ENCODE results near the gene RPLP2.

The RPLP2 gene

GRCh38 chr11:763549-764321 is 46.0 kb upstream of the RPLP2 start:
- Histone ChIP-seq H3K23ac (ENCODE audit: low read length) (no peak overlapping the region), H3K27ac (ENCODE audit: low read depth, low read length) (no peak overlapping the region), H2BK15ac (replicated peaks; ENCODE audit: low read depth) (no peak overlapping the region), H3K18ac (ENCODE audit: low read length) (no peak overlapping the region), H3K4me2 (ENCODE audit: low read length) (no peak overlapping the region), H3K79me2 (ENCODE audit: control insufficient read depth, insufficient read depth, low read length) (no peaks in the 10 kb centered on the region), H3K9ac (ENCODE audit: low read length) (no peak overlapping the region), H3K79me1 (ENCODE audit: low read length) (no peaks in the 10 kb centered on the region), H3K27me3 (ENCODE audit: insufficient read depth, low read length, poor library complexity) (no peaks in the 10 kb centered on the region), H2BK5ac (ENCODE audit: low read length) (no peak overlapping the region), H3K4me1 (ENCODE audit: control insufficient read depth, low read depth, low read length) (peaks cover 3% of the 10 kb centered on the region), H3K56ac (ENCODE audit: low read length) (no peak overlapping the region), H3K4ac (ENCODE audit: low read depth, low read length) (no peak overlapping the region), H4K8ac (ENCODE audit: low read depth, low read length) (no peak overlapping the region), H4K5ac (ENCODE audit: low read length) (no peak overlapping the region), H2AK5ac (ENCODE audit: low read length) (no peak overlapping the region), H3K4me3 (ENCODE audit: low read length) (no peak overlapping the region), H3K36me3 (ENCODE audit: control insufficient read depth, insufficient read depth, low read length) (peaks cover 18% of the 10 kb centered on the region), H2BK120ac (ENCODE audit: low read depth, low read length) (no peak overlapping the region)
- no CpG with 5 or more reads among the region's 22 CpGs for WGBS (ENCODE audit: extremely low coverage, insufficient coverage, low lambda C conversion rate)
- DNase-seq, result no peak

- Histone ChIP-seq H2BK120ac (ENCODE audit: low read depth, low read length) (no peak overlapping the region), H3K4me2 (ENCODE audit: low read length) (no peak overlapping the region), H3K18ac (ENCODE audit: low read length) (no peak overlapping the region), H3K36me3 (ENCODE audit: control insufficient read depth, insufficient read depth, low read length) (peaks cover 16% of the 10 kb centered on the region), H2BK5ac (ENCODE audit: low read length) (no peak overlapping the region), H3K4ac (ENCODE audit: low read depth, low read length) (no peak overlapping the region), H3K9ac (ENCODE audit: low read length) (no peak overlapping the region), H3K27me3 (ENCODE audit: insufficient read depth, low read length, poor library complexity) (no peaks in the 10 kb centered on the region), H3K27ac (ENCODE audit: low read depth, low read length) (no peak overlapping the region), H4K5ac (ENCODE audit: low read length) (no peak overlapping the region), H3K79me1 (ENCODE audit: low read length) (no peaks in the 10 kb centered on the region), H3K56ac (ENCODE audit: low read length) (no peak overlapping the region), H3K23ac (ENCODE audit: low read length) (no peak overlapping the region), H2BK15ac (replicated peaks; ENCODE audit: low read depth) (no peak overlapping the region), H3K4me1 (ENCODE audit: control insufficient read depth, low read depth, low read length) (peaks cover 3% of the 10 kb centered on the region), H2AK5ac (ENCODE audit: low read length) (no peak overlapping the region), H3K79me2 (ENCODE audit: control insufficient read depth, insufficient read depth, low read length) (no peaks in the 10 kb centered on the region), H3K4me3 (ENCODE audit: low read length) (no peak overlapping the region), H4K8ac (ENCODE audit: low read depth, low read length) (no peak overlapping the region)
- no peak for DNase-seq
- no CpG with 5 or more reads among the region's 18 CpGs for WGBS (ENCODE audit: extremely low coverage, insufficient coverage, low lambda C conversion rate)
Observed at GRCh38 chr11:764322-765024, 45.3 kb upstream of the RPLP2 start.

GRCh38 chr11:765025-765801 is 44.6 kb upstream of the RPLP2 start:
- H2BK120ac ChIP-seq (ENCODE audit: low read depth, low read length), result no peak overlapping the region
- H3K9ac ChIP-seq (ENCODE audit: low read length), result no peak overlapping the region
- no CpG with 5 or more reads among the region's 19 CpGs for WGBS (ENCODE audit: extremely low coverage, insufficient coverage, low lambda C conversion rate)
- peaks cover 3% of the 10 kb centered on the region for H3K4me1 ChIP-seq (ENCODE audit: control insufficient read depth, low read depth, low read length)
- H3K36me3 ChIP-seq (ENCODE audit: control insufficient read depth, insufficient read depth, low read length), result peaks cover 16% of the 10 kb centered on the region
- H3K27me3 ChIP-seq (ENCODE audit: insufficient read depth, low read length, poor library complexity), result no peaks in the 10 kb centered on the region
- H3K23ac ChIP-seq (ENCODE audit: low read length), result no peak overlapping the region
- no peak overlapping the region for H3K56ac ChIP-seq (ENCODE audit: low read length)
- no peak overlapping the region for H2AK5ac ChIP-seq (ENCODE audit: low read length)
- no peak overlapping the region for H3K18ac ChIP-seq (ENCODE audit: low read length)
- H2BK15ac ChIP-seq (replicated peaks; ENCODE audit: low read depth), result no peak overlapping the region
- peak; percentile 79 for DNase-seq
- H3K79me2 ChIP-seq (ENCODE audit: control insufficient read depth, insufficient read depth, low read length), result no peaks in the 10 kb centered on the region
- no peak overlapping the region for H2BK5ac ChIP-seq (ENCODE audit: low read length)
- H3K4me2 ChIP-seq (ENCODE audit: low read length), result no peak overlapping the region
- H4K8ac ChIP-seq (ENCODE audit: low read depth, low read length), result no peak overlapping the region
- H3K79me1 ChIP-seq (ENCODE audit: low read length), result no peaks in the 10 kb centered on the region
- no peak overlapping the region for H3K4ac ChIP-seq (ENCODE audit: low read depth, low read length)
- H3K4me3 ChIP-seq (ENCODE audit: low read length), result no peak overlapping the region
- H3K27ac ChIP-seq (ENCODE audit: low read depth, low read length), result no peak overlapping the region
- H4K5ac ChIP-seq (ENCODE audit: low read length), result no peak overlapping the region

- peaks cover 14% of the 10 kb centered on the region for H3K36me3 ChIP-seq (ENCODE audit: control insufficient read depth, insufficient read depth, low read length)
- H3K4me3 ChIP-seq (ENCODE audit: low read length), result no peak overlapping the region
- WGBS (ENCODE audit: extremely low coverage, insufficient coverage, low lambda C conversion rate), result no CpG with 5 or more reads among the region's 8 CpGs
- no peak for DNase-seq
- no peak overlapping the region for H4K8ac ChIP-seq (ENCODE audit: low read depth, low read length)
- H2BK15ac ChIP-seq (replicated peaks; ENCODE audit: low read depth), result no peak overlapping the region
- no peaks in the 10 kb centered on the region for H3K79me1 ChIP-seq (ENCODE audit: low read length)
- no peak overlapping the region for H3K9ac ChIP-seq (ENCODE audit: low read length)
- H3K56ac ChIP-seq (ENCODE audit: low read length), result no peak overlapping the region
- H3K79me2 ChIP-seq (ENCODE audit: control insufficient read depth, insufficient read depth, low read length), result no peaks in the 10 kb centered on the region
- no peaks in the 10 kb centered on the region for H3K27me3 ChIP-seq (ENCODE audit: insufficient read depth, low read length, poor library complexity)
- no peak overlapping the region for H2AK5ac ChIP-seq (ENCODE audit: low read length)
- no peak overlapping the region for H4K5ac ChIP-seq (ENCODE audit: low read length)
- no peak overlapping the region for H2BK120ac ChIP-seq (ENCODE audit: low read depth, low read length)
- H3K18ac ChIP-seq (ENCODE audit: low read length), result no peak overlapping the region
- peaks cover 3% of the 10 kb centered on the region for H3K4me1 ChIP-seq (ENCODE audit: control insufficient read depth, low read depth, low read length)
- no peak overlapping the region for H3K27ac ChIP-seq (ENCODE audit: low read depth, low read length)
- no peak overlapping the region for H3K4ac ChIP-seq (ENCODE audit: low read depth, low read length)
- no peak overlapping the region for H3K23ac ChIP-seq (ENCODE audit: low read length)
- no peak overlapping the region for H3K4me2 ChIP-seq (ENCODE audit: low read length)
- H2BK5ac ChIP-seq (ENCODE audit: low read length), result no peak overlapping the region
Observed at GRCh38 chr11:765802-766091, 44.0 kb upstream of the RPLP2 start.

- Histone ChIP-seq H2BK5ac (ENCODE audit: low read length) (no peak overlapping the region), H3K4me2 (ENCODE audit: low read length) (no peak overlapping the region), H3K27ac (ENCODE audit: low read depth, low read length) (no peak overlapping the region), H3K9ac (ENCODE audit: low read length) (no peak overlapping the region), H4K8ac (ENCODE audit: low read depth, low read length) (no peak overlapping the region), H2AK5ac (ENCODE audit: low read length) (no peak overlapping the region), H3K79me1 (ENCODE audit: low read length) (no peaks in the 10 kb centered on the region), H3K23ac (ENCODE audit: low read length) (no peak overlapping the region), H3K56ac (ENCODE audit: low read length) (no peak overlapping the region), H3K27me3 (ENCODE audit: insufficient read depth, low read length, poor library complexity) (no peaks in the 10 kb centered on the region), H3K4ac (ENCODE audit: low read depth, low read length) (no peak overlapping the region), H2BK120ac (ENCODE audit: low read depth, low read length) (no peak overlapping the region), H3K18ac (ENCODE audit: low read length) (no peak overlapping the region), H3K79me2 (ENCODE audit: control insufficient read depth, insufficient read depth, low read length) (no peaks in the 10 kb centered on the region), H3K4me3 (ENCODE audit: low read length) (no peak overlapping the region), H3K36me3 (ENCODE audit: control insufficient read depth, insufficient read depth, low read length) (peaks cover 16% of the 10 kb centered on the region), H2BK15ac (replicated peaks; ENCODE audit: low read depth) (no peak overlapping the region), H4K5ac (ENCODE audit: low read length) (no peak overlapping the region), H3K4me1 (ENCODE audit: control insufficient read depth, low read depth, low read length) (peaks cover 3% of the 10 kb centered on the region)
- no CpG with 5 or more reads among the region's 11 CpGs for WGBS (ENCODE audit: extremely low coverage, insufficient coverage, low lambda C conversion rate)
- no peak for DNase-seq
Observed at GRCh38 chr11:766106-766935, 43.4 kb upstream of the RPLP2 start.

All from mesendoderm (in vitro differentiated cells).